HepG2 (cell line): ENCODE data around the gene ZNF865. TPM values are rescaled to one million over a fixed set of nuclear protein-coding genes. Genes with fewer than 3 reads are reported as not detected.

Source experiments
- ARID5B ChIP-seq: IDR thresholded peaks from 2 replicates; pipeline ENCODE4 v1.4.0; 2020; ENCODE audit warnings: mild to moderate bottlenecking, missing genetic modification reagents
- BRF2 ChIP-seq: sonication (generic); formaldehyde crosslinking; IDR thresholded peaks from 2 replicates; pipeline ENCODE4 v1.8.1; 2022; ENCODE audit warnings: mild to moderate bottlenecking, missing genetic modification reagents
- FOXA1 ChIP-seq, 2 experiments: fragments of 450-650 bp in 1 of 2; sonication (generic) in 1 of 2; formaldehyde crosslinking in 1 of 2; IDR thresholded peaks; 2 replicates each; pipeline versions ENCODE4 v1.4.0 to v1.6.1; 2016 to 2020; ENCODE audit warnings: missing genetic modification reagents in 1 of 2
- GLMP ChIP-seq: sonication (generic); formaldehyde crosslinking; IDR thresholded peaks from 2 replicates; pipeline ENCODE4 v1.9.0; 2021; ENCODE audit warnings: missing genetic modification reagents, mild to moderate bottlenecking, borderline replicate concordance
- HNRNPLL ChIP-seq: fragments of 200-400 bp; formaldehyde crosslinking; IDR thresholded peaks from 2 replicates; pipeline ENCODE4 v1.6.1; 2017; ENCODE audit warnings: mild to moderate bottlenecking, low read depth, low read length; ENCODE audit not compliant: poor library complexity, severe bottlenecking
- KMT2B ChIP-seq: IDR thresholded peaks from 2 replicates; pipeline ENCODE4 v1.6.1; 2016; ENCODE audit warnings: missing genetic modification reagents, missing compliant biosample characterization
- LCORL ChIP-seq, 2 experiments: fragments of 450-650 bp in 1 of 2; sonication (generic) in 1 of 2; formaldehyde crosslinking in 1 of 2; IDR thresholded peaks; 2 replicates each; pipeline versions ENCODE4 v1.5.0 to v1.6.1; 2017 to 2020; ENCODE audit warnings: antibody characterized with exemption in 1 of 2, missing genetic modification reagents in 1 of 2
- MLLT10 ChIP-seq: sonication (generic); formaldehyde crosslinking; IDR thresholded peaks from 2 replicates; pipeline ENCODE4 v1.4.0; 2020; ENCODE audit warnings: missing genetic modification reagents
- NCOA1 ChIP-seq: sonication (generic); formaldehyde crosslinking; IDR thresholded peaks from 2 replicates; pipeline ENCODE4 v1.9.0; 2021; ENCODE audit warnings: missing genetic modification reagents
- NFYB ChIP-seq: sonication (generic); formaldehyde crosslinking; IDR thresholded peaks from 2 replicates; pipeline ENCODE4 v1.4.0; 2020; ENCODE audit warnings: missing genetic modification reagents
- NPAS2 ChIP-seq: sonication (generic); formaldehyde crosslinking; IDR thresholded peaks from 2 replicates; pipeline ENCODE4 v1.8.0; 2022; ENCODE audit warnings: mild to moderate bottlenecking, missing genetic modification reagents, borderline replicate concordance
- SALL2 ChIP-seq: sonication (generic); formaldehyde crosslinking; IDR thresholded peaks from 2 replicates; pipeline ENCODE4 v1.8.1; 2023; ENCODE audit warnings: mild to moderate bottlenecking, missing genetic modification reagents, inconsistent platforms
- SIX1 ChIP-seq: sonication (generic); formaldehyde crosslinking; IDR thresholded peaks from 2 replicates; pipeline ENCODE4 v1.4.0; 2020; ENCODE audit warnings: missing genetic modification reagents, borderline replicate concordance
- ZFP82 ChIP-seq: sonication (generic); formaldehyde crosslinking; IDR thresholded peaks from 2 replicates; pipeline ENCODE4 v1.5.1; 2020; ENCODE audit warnings: mild to moderate bottlenecking, missing genetic modification reagents, borderline replicate concordance
- ZGPAT ChIP-seq: IDR thresholded peaks from 2 replicates; pipeline ENCODE4 v1.6.1; 2016; ENCODE audit warnings: mild to moderate bottlenecking
- ZMAT3 ChIP-seq: sonication (generic); formaldehyde crosslinking; conservative IDR thresholded peaks from 2 replicates; pipeline ENCODE4 v1.7.0; 2021; ENCODE audit warnings: missing genetic modification reagents
- ZNF350 ChIP-seq: sonication (generic); formaldehyde crosslinking; IDR thresholded peaks from 2 replicates; pipeline ENCODE4 v1.4.0; 2020; ENCODE audit warnings: mild to moderate bottlenecking, low read depth, missing genetic modification reagents, borderline replicate concordance
- ZNF432 ChIP-seq: sonication (generic); formaldehyde crosslinking; IDR thresholded peaks from 2 replicates; pipeline ENCODE4 v1.5.0; 2020; ENCODE audit warnings: missing genetic modification reagents, mild to moderate bottlenecking, borderline replicate concordance
- ZNF567 ChIP-seq: sonication (generic); formaldehyde crosslinking; IDR thresholded peaks from 2 replicates; pipeline ENCODE4 v1.8.1; 2023; ENCODE audit warnings: mild to moderate bottlenecking, missing genetic modification reagents, borderline replicate concordance
- ZSCAN22 ChIP-seq: sonication (generic); formaldehyde crosslinking; IDR thresholded peaks from 2 replicates; pipeline ENCODE4 v1.4.0; 2020; ENCODE audit warnings: mild to moderate bottlenecking, missing genetic modification reagents
- polyA plus RNA-seq, 8 experiments: library from polyadenylated mRNA; depleted of rRNA in 3 of 8; stranded (reverse) in 7 of 8; unstranded in 1 of 8; fragments of >200 nt; fragmentation: Illumina TruSeq in 4 of 8; extraction: Trizol in 4 of 8; gene quantifications; 2 replicates each; pipeline versions ENCODE4 v1.2.1 to v1.2.3, GENCODE V29; 2011 to 2016; ENCODE audit warnings: low read depth in 4 of 8, missing spikeins in 1 of 8, mixed read lengths in 1 of 8; ENCODE audit not compliant: insufficient read depth in 1 of 8
- total RNA-seq, 5 experiments: library from RNA; depleted of rRNA; stranded (reverse); fragments of >200 nt; fragmentation: Illumina TruSeq; extraction: Trizol; gene quantifications; 2 replicates each; pipeline ENCODE4 v1.2.3, GENCODE V29; 2016; ENCODE audit warnings: low read depth in 1 of 5
- TF ChIP-seq, protein P1 (sequence below): sonication (generic); formaldehyde crosslinking; IDR thresholded peaks from 2 replicates; pipeline ENCODE4 v1.5.1; 2020; ENCODE audit warnings: missing genetic modification reagents, mild to moderate bottlenecking, borderline replicate concordance

Gene ZNF865
- total and polyA plus RNA-seq, 2 of the 13 experiments (the other 11 are each of a cell fraction or from before 2014, with no cell fraction given): 0.93 to 1.0 TPM

DNA sequence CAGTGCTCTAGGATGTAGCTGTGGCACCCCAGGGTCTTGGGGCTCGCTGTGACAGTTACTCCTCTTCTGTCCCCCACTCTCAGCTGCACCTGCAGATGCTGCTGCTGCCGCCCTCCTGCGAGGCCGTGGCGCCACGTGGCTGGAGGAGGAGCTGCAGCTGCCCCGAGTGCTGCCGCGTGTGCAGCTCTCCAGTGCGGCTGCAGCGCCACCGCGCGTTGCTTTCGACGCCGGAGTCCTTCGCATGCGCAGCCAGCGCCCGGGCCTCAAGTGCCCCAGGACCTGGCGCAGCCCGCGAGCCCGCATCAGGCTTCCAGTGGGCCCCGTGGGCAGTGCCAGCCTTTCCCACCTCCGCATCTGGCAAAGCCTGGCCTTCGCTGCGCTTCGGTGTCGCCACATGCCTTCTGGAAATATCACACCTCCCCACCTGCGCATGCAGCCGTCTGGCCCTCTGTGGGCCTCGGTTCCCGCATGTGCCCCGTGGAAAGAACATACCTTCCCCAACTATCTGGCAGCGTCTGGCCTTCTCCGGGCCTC, 34.7 kb downstream of the ZNF865 start (continued):
- TF ChIP-seq SALL2 (CRISPR knock-in tag): no peak
- TF ChIP-seq SIX1: no peak
- no peak for TF ChIP-seq LCORL (IDR thresholded peaks at IDR 0.05)
- peak; percentile 54; the same call in 1 of the 2 replicates for TF ChIP-seq LCORL (CRISPR knock-in tag; IDR thresholded peaks at IDR 0.05)
- no peak for TF ChIP-seq GLMP
- no peak for TF ChIP-seq HNRNPLL
- 0 out of 2 replicates have a peak, but pooled peaks have one; percentile 48 for TF ChIP-seq ZNF432
- no peak for TF ChIP-seq BRF2 (CRISPR knock-in tag)
- 0 out of 2 replicates have a peak, but pooled peaks have one; percentile 12 for TF ChIP-seq KMT2B (CRISPR knock-in tag)
- TF ChIP-seq NFYB (CRISPR knock-in tag): no peak
- TF ChIP-seq ZGPAT (CRISPR knock-in tag): 0 out of 2 replicates have a peak, but pooled peaks have one; percentile 5
- TF ChIP-seq MLLT10 (CRISPR knock-in tag): no peak
- peak; percentile 59; the same call in 1 of the 2 replicates for TF ChIP-seq NCOA1 (CRISPR knock-in tag)
- TF ChIP-seq ZSCAN22 (CRISPR knock-in tag): no peak
- TF ChIP-seq, protein P1, sequence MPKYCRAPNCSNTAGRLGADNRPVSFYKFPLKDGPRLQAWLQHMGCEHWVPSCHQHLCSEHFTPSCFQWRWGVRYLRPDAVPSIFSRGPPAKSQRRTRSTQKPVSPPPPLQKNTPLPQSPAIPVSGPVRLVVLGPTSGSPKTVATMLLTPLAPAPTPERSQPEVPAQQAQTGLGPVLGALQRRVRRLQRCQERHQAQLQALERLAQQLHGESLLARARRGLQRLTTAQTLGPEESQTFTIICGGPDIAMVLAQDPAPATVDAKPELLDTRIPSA (CRISPR knock-in tag): no peak
- TF ChIP-seq ARID5B (CRISPR knock-in tag): no peak
- TF ChIP-seq ZMAT3: no peak
- TF ChIP-seq NPAS2 (CRISPR knock-in tag): no peak
- no peak for TF ChIP-seq FOXA1 (IDR thresholded peaks at IDR 0.05)
- no peak for TF ChIP-seq FOXA1 (CRISPR knock-in tag; IDR thresholded peaks at IDR 0.05)
- no peak for TF ChIP-seq ZNF350 (CRISPR knock-in tag)
- no peak for TF ChIP-seq ZNF567 (CRISPR knock-in tag)
- no peak for TF ChIP-seq ZFP82 (CRISPR knock-in tag)
